GM12801 (cell line): ENCODE results near the gene VIT.

Experiments
- TF ChIP-seq, protein P1 (sequence below): IDR thresholded peaks from one replicate; pipeline ENCODE4 v1.5.1; 2011; ENCODE audit warnings: control low read depth; ENCODE audit not compliant: insufficient read length; ENCODE audit errors: extremely low read depth

VIT gene

DNA sequence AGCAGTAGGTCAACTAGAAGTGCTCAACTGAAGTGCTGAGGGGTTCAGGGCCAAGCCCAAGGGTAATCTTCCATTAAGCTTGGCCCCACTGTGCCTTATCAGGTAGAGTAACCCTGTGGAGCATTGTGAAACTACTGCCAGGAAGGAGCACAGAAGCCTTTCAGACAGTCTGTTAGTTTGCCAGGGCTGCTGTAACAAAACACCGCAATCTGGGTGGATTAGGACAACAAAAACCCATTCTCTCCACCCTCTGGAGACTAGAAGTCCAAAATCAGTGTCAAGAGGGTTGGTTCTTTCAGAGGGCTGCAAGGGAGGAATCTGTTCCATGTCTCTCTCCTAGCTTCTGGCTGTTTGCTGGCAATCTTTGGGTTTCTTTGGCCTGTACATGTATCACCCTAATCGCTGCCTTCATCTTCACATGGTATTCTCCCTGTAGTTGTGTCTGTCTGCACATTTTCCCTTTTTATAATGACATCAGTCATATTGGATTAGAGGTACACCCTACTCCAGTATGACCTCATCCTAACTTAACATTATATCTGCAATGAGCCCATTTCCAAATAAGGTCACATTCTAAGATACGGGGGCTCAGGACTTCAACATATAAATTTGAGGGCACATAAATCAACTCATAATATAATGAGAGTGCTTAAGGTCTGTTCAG, 21.2 kb downstream of the VIT start:
- TF ChIP-seq, protein P1, sequence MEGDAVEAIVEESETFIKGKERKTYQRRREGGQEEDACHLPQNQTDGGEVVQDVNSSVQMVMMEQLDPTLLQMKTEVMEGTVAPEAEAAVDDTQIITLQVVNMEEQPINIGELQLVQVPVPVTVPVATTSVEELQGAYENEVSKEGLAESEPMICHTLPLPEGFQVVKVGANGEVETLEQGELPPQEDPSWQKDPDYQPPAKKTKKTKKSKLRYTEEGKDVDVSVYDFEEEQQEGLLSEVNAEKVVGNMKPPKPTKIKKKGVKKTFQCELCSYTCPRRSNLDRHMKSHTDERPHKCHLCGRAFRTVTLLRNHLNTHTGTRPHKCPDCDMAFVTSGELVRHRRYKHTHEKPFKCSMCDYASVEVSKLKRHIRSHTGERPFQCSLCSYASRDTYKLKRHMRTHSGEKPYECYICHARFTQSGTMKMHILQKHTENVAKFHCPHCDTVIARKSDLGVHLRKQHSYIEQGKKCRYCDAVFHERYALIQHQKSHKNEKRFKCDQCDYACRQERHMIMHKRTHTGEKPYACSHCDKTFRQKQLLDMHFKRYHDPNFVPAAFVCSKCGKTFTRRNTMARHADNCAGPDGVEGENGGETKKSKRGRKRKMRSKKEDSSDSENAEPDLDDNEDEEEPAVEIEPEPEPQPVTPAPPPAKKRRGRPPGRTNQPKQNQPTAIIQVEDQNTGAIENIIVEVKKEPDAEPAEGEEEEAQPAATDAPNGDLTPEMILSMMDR = no peak

DNA sequence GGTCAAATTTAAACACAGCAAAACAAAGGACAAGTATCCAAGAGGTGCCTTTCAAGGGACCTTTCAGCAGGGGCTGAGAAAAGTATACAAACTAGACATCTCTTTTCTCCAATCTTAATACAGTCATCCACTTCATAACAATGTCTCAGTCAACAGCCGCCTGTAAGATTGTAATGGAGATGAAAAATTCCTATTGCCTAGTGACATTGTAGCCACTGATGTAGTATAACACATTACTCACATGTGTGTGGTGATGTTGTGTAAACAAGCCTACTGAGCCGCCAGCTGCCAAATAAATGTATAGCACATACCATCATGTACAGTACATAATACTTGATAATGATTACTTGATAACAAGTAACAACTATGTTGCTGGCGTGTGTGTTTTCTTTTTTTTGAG, 31.0 kb downstream of the VIT start:
- TF ChIP-seq, protein P1 = no peak

DNA sequence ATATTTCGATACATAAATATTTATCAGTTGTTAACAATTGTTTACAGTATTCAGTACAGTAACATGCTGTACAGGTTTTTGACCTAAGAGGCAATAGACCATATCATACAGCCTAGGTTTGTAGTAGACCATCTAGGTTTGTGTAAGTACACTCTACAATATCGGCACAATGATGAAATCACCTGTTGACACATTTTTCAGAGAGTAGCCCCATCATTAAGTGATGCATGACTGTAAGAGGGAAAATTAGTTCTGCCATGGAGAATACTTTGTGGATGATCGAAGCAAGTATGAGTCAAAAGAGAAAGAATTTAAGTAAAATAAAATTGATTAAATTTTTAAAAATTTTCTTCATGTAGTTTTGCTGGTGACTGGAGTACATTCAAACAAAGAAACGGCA, 32.6 kb downstream of the VIT start:
- TF ChIP-seq, protein P1 = no peak

DNA sequence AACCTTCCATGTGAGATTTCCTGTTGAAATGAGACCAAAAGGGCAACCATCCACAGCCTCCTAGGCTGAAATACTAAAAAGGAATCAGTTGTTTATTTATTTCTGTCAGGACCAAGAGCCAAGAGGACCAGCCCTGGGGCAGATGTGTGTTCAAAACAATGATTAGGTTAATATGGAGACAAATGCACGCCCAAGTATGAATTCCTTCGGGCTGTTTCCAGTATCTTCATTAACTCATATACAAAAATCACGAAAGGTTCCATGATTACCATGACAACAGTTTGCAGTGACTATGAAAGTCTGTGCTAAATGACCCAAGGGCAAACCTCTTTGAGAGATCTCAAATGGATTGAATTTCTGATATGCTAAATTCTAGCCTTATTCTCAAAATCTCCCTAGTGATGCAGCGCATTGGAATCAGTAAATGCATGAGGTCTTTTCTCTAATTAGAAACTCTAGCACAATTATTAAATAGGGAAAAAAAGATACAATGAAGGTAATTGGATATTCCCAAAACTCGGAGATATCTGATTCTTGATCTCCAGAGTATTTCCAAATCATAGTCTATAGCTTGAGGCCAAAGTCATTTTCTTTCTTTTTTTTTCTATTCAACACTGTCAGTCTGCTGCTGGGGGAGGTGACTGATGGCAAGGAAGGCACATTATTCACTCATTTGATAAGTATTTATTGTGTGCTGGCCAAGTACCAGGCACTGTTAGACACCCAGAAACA, 35.6 kb downstream of the VIT start:
- TF ChIP-seq, protein P1 = no peak

DNA sequence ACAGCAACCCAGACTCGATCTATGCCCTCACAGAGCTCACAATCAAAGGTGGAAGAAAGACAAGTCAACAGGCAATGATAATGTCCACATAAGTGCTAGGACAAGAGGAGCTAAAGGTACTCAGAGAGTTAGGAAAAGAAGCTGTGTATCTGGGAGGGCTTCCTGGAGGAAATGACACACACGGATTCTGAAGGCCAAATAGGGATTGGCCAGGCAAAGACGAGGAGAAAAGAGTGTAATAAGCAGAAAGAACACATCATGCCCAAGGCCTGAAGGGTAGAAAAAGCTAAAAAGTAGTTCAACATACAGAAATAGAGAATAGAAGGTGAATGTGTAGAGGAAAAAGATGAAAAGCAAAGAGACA, 36.1 kb downstream of the VIT start:
- TF ChIP-seq, protein P1 = no peak

DNA sequence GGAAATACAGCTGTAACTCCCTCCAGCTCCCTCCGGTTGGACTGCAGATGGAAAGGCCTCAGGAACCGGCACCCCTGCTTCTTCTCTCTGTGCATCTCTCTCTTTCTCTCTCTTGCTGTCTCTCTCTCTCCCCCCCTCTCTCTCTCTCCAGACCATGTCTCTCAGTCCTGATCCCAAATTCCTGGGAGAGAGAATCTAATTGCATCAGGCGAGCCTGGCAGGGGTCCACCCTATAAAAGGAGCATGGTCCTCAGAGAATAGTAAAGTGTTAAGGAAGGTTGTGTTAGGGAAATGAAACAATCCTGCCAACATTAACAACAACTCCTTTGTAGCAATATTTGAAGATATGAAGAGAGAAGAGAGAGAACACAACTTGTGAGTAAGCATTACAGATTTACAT, 36.7 kb downstream of the VIT start:
- TF ChIP-seq, protein P1 = no peak

DNA sequence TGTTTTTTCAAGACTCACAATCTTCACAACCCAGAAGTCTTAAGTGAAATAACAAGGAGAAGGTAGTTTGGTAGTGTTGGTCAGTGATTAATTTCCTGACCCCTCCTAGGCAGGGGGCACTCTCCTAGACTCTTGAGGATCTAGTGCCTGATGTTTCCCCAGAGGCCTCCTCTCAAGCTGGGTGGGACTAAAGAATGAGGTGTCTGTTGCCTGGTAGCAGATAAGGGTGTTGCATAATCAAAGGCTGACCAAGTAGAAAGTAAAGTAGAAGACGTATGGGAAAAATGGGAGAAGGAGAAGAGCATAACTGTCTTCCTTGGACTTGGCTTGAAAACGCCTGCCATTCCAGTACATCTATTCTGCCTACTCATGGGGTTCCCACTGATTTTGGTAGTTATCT, 37.8 kb downstream of the VIT start:
- TF ChIP-seq, protein P1 = no peak
